ENCODE results near the gene GPR25. TPM values are rescaled to one million over a fixed set of nuclear protein-coding genes. Genes with fewer than 3 reads are reported as not detected.

GPR25 gene
- total RNA-seq, 4 donors from 2014 or later: 0.24 TPM; not detected in 3

GRCh38 chr1:200849430-200849829 is 23.4 kb upstream of the GPR25 start:
- in situ Hi-C loops (cut with MboI; ENCODE audit: low sequenced_read_pairs in 4 of 4): no loop called here
- H3K4me3 ChIP-seq: no peak overlapping the region
- DNase-seq (no peak), ATAC-seq (no peak)
- H3K36me3 ChIP-seq: peaks cover 0 to 58% of the 10 kb centered on the region in 2 donors
- H3K27ac ChIP-seq: no peak overlapping the region
- no peaks in the 10 kb centered on the region for H3K9me3 ChIP-seq
- no peak for TF ChIP-seq CTCF (IDR thresholded peaks at IDR 0.05 in 4 of 5, conservative IDR thresholded peaks at IDR 0.05 in 1 of 5)
- TF ChIP-seq POLR2A (IDR thresholded peaks at IDR 0.05): no peak
- intact Hi-C loops (cut with DNase I; ENCODE audit: low total_unique reads): no loop called here
- no peaks in the 10 kb centered on the region for H3K27me3 ChIP-seq
- H3K4me1 ChIP-seq: no peaks in the 10 kb centered on the region

GRCh38 chr1:200850554-200850953 is 22.2 kb upstream of the GPR25 start:
- no peak overlapping the region for H3K27ac ChIP-seq
- peaks cover 0 to 68% of the 10 kb centered on the region in 2 donors for H3K36me3 ChIP-seq
- H3K4me3 ChIP-seq: no peak overlapping the region
- intact Hi-C loops (cut with DNase I; ENCODE audit: low total_unique reads): no loop called here
- no peak for TF ChIP-seq CTCF (IDR thresholded peaks at IDR 0.05 in 4 of 5, conservative IDR thresholded peaks at IDR 0.05 in 1 of 5)
- no peak for TF ChIP-seq POLR2A (IDR thresholded peaks at IDR 0.05)
- H3K27me3 ChIP-seq: no peaks in the 10 kb centered on the region
- in situ Hi-C loops (cut with MboI; ENCODE audit: low sequenced_read_pairs in 4 of 4): no loop called here
- no peaks in the 10 kb centered on the region for H3K9me3 ChIP-seq
- no peak for ATAC-seq
- H3K4me1 ChIP-seq: no peaks in the 10 kb centered on the region
- no peak for DNase-seq

GRCh38 chr1:200856716-200857357 is 15.9 kb upstream of the GPR25 start:
- Histone ChIP-seq H3K27ac (no peak overlapping the region), H3K4me1 (no peaks in the 10 kb centered on the region), H3K27me3 (no peaks in the 10 kb centered on the region), H3K9me3 (no peaks in the 10 kb centered on the region), H3K36me3 (peaks cover 13 to 60% of the 10 kb centered on the region in 2 donors), H3K4me3 (no peak overlapping the region)
- in situ Hi-C loops (cut with MboI; ENCODE audit: low sequenced_read_pairs in 4 of 4) (no loop called here), intact Hi-C loops (cut with DNase I; ENCODE audit: low total_unique reads) (no loop called here)
- DNase-seq (no peak), ATAC-seq (no peak)
- TF ChIP-seq CTCF (IDR thresholded peaks at IDR 0.05 in 4 of 5, conservative IDR thresholded peaks at IDR 0.05 in 1 of 5): no peak
- TF ChIP-seq POLR2A (IDR thresholded peaks at IDR 0.05): no peak

- Histone ChIP-seq H3K4me3 (no peak overlapping the region), H3K36me3 (peaks cover 13 to 59% of the 10 kb centered on the region in 2 donors), H3K4me1 (no peaks in the 10 kb centered on the region), H3K27ac (no peak overlapping the region), H3K9me3 (no peaks in the 10 kb centered on the region), H3K27me3 (no peaks in the 10 kb centered on the region)
- intact Hi-C loops (cut with DNase I; ENCODE audit: low total_unique reads): no loop called here
- no peak for ATAC-seq
- in situ Hi-C loops (cut with MboI; ENCODE audit: low sequenced_read_pairs in 4 of 4): no loop called here
- DNase-seq: no peak
- TF ChIP-seq POLR2A (IDR thresholded peaks at IDR 0.05) (no peak), CTCF (IDR thresholded peaks at IDR 0.05 in 4 of 5, conservative IDR thresholded peaks at IDR 0.05 in 1 of 5) (no peak)
These were observed 15.0 kb upstream of the GPR25 start for GRCh38 chr1:200857804-200858203.

Measured in gastrocnemius medialis (tissue), 4 donors.